ENCODE results near the gene WNK1.

Gene WNK1

GRCh38 chr12:873954-874353 is 121.6 kb downstream of the WNK1 start:
- no peak for DNase-seq (ENCODE audit: extremely low read depth, low read depth)
- no peak for TF ChIP-seq CTCF (IDR thresholded peaks at IDR 0.05; ENCODE audit: low read depth, low read length)

GRCh38 chr12:879641-880040 is 127.3 kb downstream of the WNK1 start:
- TF ChIP-seq CTCF (IDR thresholded peaks at IDR 0.05; ENCODE audit: low read depth, low read length), result no peak
- DNase-seq (ENCODE audit: extremely low read depth, low read depth), result no peak

- DNase-seq (ENCODE audit: extremely low read depth, low read depth), result no peak
- no peak for TF ChIP-seq CTCF (IDR thresholded peaks at IDR 0.05; ENCODE audit: low read depth, low read length)
Measured at GRCh38 chr12:880656-881055, 128.3 kb downstream of the WNK1 start.

GRCh38 chr12:884746-885414 is 132.5 kb downstream of the WNK1 start:
- TF ChIP-seq CTCF (IDR thresholded peaks at IDR 0.05; ENCODE audit: low read depth, low read length), result no peak
- DNase-seq (ENCODE audit: extremely low read depth, low read depth), result no peak

GRCh38 chr12:885701-886100 is 133.3 kb downstream of the WNK1 start:
- no peak for TF ChIP-seq CTCF (IDR thresholded peaks at IDR 0.05; ENCODE audit: low read depth, low read length)
- DNase-seq (ENCODE audit: extremely low read depth, low read depth), result no peak

- DNase-seq (ENCODE audit: extremely low read depth, low read depth), result no peak
- no peak for TF ChIP-seq CTCF (IDR thresholded peaks at IDR 0.05; ENCODE audit: low read depth, low read length)
Measured at GRCh38 chr12:886206-886605, 133.8 kb downstream of the WNK1 start.

- TF ChIP-seq CTCF (IDR thresholded peaks at IDR 0.05; ENCODE audit: low read depth, low read length), result no peak
- DNase-seq (ENCODE audit: extremely low read depth, low read depth), result no peak
Measured at GRCh38 chr12:894226-894625, 141.8 kb downstream of the WNK1 start.

Data from AG09319 (cell line).